ENCODE measurements around the gene CEACAM18. TPM values are rescaled to one million over a fixed set of nuclear protein-coding genes. Genes with fewer than 3 reads are reported as not detected.
A peak's percentile ranks its signal among the peaks of the same experiment; 100 is the strongest.

Gene CEACAM18
- total and polyA plus RNA-seq, 8 donors = not detected

- Histone ChIP-seq H3K9me3 (peaks cover 0 to 11% of the 10 kb centered on the region in 2 donors), H3K27me3 (peaks cover 0 to 31% of the 10 kb centered on the region in 2 donors), H3K36me3 (no peaks in the 10 kb centered on the region), H3K4me3 (no peak overlapping the region), H3K4me1 (peaks cover 0 to 42% of the 10 kb centered on the region in 2 donors), H3K27ac (peak overlapping the region; percentile 13 to 75)
- ATAC-seq (peak; percentile 58), DNase-seq (no peak)
- intact Hi-C loops (cut with DNase I) = no loop called here
- no peak for TF ChIP-seq CTCF (IDR thresholded peaks at IDR 0.05)
Measured at GRCh38 chr19:51507640-51508058, 29.3 kb downstream of the CEACAM18 start.

GRCh38 chr19:51508059-51508733 lies 29.9 kb downstream of the CEACAM18 start:
- Histone ChIP-seq H3K27me3 (peaks cover 0 to 35% of the 10 kb centered on the region in 2 donors), H3K27ac (peak overlapping the region in 1 of 2 donors; percentile 75), H3K4me1 (peaks cover 0 to 37% of the 10 kb centered on the region in 2 donors), H3K36me3 (no peaks in the 10 kb centered on the region), H3K4me3 (no peak overlapping the region), H3K9me3 (peaks cover 0 to 11% of the 10 kb centered on the region in 2 donors)
- ATAC-seq = no peak
- DNase-seq = no peak
- intact Hi-C loops (cut with DNase I) = no loop called here
- no peak for TF ChIP-seq CTCF (IDR thresholded peaks at IDR 0.05)

- Histone ChIP-seq H3K27ac (no peak overlapping the region), H3K36me3 (no peaks in the 10 kb centered on the region), H3K9me3 (no peaks in the 10 kb centered on the region), H3K4me1 (peaks cover 0 to 35% of the 10 kb centered on the region in 2 donors), H3K4me3 (no peak overlapping the region), H3K27me3 (peaks cover 0 to 35% of the 10 kb centered on the region in 2 donors)
- no peak for TF ChIP-seq CTCF (IDR thresholded peaks at IDR 0.05)
- intact Hi-C loops (cut with DNase I) = no loop called here
- no peak for DNase-seq
- no peak for ATAC-seq
Measured at GRCh38 chr19:51509823-51510660, 31.7 kb downstream of the CEACAM18 start.

- ATAC-seq (no peak), DNase-seq (no peak)
- H3K9me3 ChIP-seq = no peaks in the 10 kb centered on the region
- H3K4me1 ChIP-seq = peaks cover 0 to 35% of the 10 kb centered on the region in 2 donors
- H3K27me3 ChIP-seq = peaks cover 0 to 35% of the 10 kb centered on the region in 2 donors
- no peak overlapping the region for H3K4me3 ChIP-seq
- TF ChIP-seq CTCF (IDR thresholded peaks at IDR 0.05) = no peak
- no peak overlapping the region for H3K27ac ChIP-seq
- H3K36me3 ChIP-seq = no peaks in the 10 kb centered on the region
- intact Hi-C loops (cut with DNase I) = no loop called here
Measured at GRCh38 chr19:51511353-51511752, 33.0 kb downstream of the CEACAM18 start.

- DNase-seq = no peak
- ATAC-seq = no peak
- H3K36me3 ChIP-seq = no peaks in the 10 kb centered on the region
- H3K4me1 ChIP-seq = peaks cover 0 to 17% of the 10 kb centered on the region in 2 donors
- H3K27ac ChIP-seq = no peak overlapping the region
- no peak overlapping the region for H3K4me3 ChIP-seq
- H3K27me3 ChIP-seq = peaks cover 0 to 33% of the 10 kb centered on the region in 2 donors
- intact Hi-C loops (cut with DNase I) = no loop called here
- H3K9me3 ChIP-seq = peaks cover 0 to 5% of the 10 kb centered on the region in 2 donors
- no peak for TF ChIP-seq CTCF (IDR thresholded peaks at IDR 0.05)
Measured at GRCh38 chr19:51513968-51514367, 35.6 kb downstream of the CEACAM18 start.

Measured in left lung (tissue), 10 donors.